NB4 (cell line): ENCODE measurements around the gene SLC36A2.

Source experiments
- POLR2A ChIP-seq: IDR thresholded peaks from 2 replicates; pipeline ENCODE4 v1.6.1; 2011; ENCODE audit warnings: mild to moderate bottlenecking; ENCODE audit not compliant: insufficient read length; ENCODE audit errors: extremely low read depth
- TF ChIP-seq, protein P1 (sequence below): IDR thresholded peaks from one replicate; pipeline ENCODE4 v1.5.1; 2012; ENCODE audit warnings: low read depth, low read length

DNA sequence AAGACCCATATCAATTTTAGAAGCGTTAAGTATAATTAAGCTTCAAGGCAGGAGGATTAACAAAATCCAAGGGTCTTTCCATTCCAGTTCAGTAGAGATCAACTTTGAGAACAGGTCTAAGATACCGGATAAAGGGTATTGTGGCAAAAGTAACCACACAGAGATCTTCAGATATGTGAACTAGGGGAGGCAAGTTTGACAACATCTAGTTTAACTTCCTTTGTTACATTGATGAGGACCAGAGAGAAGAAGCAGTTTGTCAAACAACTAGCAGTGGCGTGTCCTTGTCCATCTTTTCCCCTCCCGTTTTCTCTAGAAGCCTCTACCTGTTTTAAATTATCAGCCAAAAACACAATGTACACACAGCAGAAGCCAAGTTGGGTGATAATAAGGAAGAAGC lies 8.6 kb downstream of the SLC36A2 start:
- TF ChIP-seq POLR2A: no peak
- TF ChIP-seq, protein P1, sequence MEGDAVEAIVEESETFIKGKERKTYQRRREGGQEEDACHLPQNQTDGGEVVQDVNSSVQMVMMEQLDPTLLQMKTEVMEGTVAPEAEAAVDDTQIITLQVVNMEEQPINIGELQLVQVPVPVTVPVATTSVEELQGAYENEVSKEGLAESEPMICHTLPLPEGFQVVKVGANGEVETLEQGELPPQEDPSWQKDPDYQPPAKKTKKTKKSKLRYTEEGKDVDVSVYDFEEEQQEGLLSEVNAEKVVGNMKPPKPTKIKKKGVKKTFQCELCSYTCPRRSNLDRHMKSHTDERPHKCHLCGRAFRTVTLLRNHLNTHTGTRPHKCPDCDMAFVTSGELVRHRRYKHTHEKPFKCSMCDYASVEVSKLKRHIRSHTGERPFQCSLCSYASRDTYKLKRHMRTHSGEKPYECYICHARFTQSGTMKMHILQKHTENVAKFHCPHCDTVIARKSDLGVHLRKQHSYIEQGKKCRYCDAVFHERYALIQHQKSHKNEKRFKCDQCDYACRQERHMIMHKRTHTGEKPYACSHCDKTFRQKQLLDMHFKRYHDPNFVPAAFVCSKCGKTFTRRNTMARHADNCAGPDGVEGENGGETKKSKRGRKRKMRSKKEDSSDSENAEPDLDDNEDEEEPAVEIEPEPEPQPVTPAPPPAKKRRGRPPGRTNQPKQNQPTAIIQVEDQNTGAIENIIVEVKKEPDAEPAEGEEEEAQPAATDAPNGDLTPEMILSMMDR: no peak
